Tongue (tissue), 2 donors: ENCODE measurements around the gene GNA12. TPM values are rescaled to one million over a fixed set of nuclear protein-coding genes. Genes with fewer than 3 reads are reported as not detected.

Experiments used
- DNase-seq: peaks from one replicate; pipeline ENCODE4 v3.0.0-alpha.2; 2015
- total RNA-seq: library from RNA; depleted of rRNA; stranded (reverse); fragments of >200 nt; gene quantifications from one replicate; pipeline ENCODE4 v1.2.3, GENCODE V29; 2014

The GNA12 gene
- total RNA-seq, 1 donor from 2014 or later: 20.3 TPM

DNA sequence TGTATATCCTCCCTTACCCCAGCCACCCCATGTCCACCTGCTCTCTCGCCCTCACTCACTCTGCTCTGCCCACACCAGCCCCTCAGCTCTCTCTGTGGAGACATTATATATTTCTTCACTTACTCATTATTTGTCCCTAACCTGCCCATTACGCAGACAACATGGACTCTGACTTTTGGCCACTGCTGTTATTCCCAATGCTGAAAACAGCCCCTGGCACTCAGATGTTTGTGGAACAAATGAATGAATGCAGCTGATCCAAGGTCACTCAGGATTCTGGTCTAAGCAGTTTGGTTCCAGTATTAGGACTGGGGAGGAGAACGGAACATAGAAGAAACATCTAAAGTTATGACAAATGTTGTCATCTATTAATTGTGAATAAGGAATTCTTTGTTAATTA lies 26.7 kb downstream of the GNA12 start:
- DNase-seq: no peak

- no peak for DNase-seq
Measured at GRCh38 chr7:2815875-2816245, 28.2 kb downstream of the GNA12 start.

GRCh38 chr7:2814946-2815874 lies 28.9 kb downstream of the GNA12 start:
- DNase-seq: no peak

GRCh38 chr7:2814186-2814945 lies 29.7 kb downstream of the GNA12 start:
- DNase-seq: no peak

GRCh38 chr7:2813350-2814185 lies 30.5 kb downstream of the GNA12 start:
- DNase-seq: no peak

DNA sequence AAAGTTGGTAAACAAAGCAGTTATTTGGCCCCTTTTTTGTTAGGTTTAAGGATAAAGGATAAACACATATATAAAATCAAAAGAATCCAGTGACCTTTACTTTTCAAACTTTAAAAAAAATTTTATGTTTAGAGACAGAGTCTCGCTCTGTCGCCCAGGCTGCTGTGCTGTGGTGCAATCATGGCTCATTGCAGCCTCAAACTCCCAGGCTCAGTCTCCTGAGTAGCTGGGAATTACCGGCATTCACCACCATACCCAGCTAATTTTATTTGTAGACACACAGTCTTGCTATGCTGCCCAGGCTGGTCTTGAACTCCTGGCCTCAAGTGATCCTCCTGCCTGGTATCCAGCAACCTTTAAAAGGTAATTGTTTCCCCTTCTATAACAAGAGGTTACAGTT lies 31.3 kb downstream of the GNA12 start:
- no peak for DNase-seq

GRCh38 chr7:2812114-2812487 lies 32.0 kb downstream of the GNA12 start:
- DNase-seq: no peak

GRCh38 chr7:2811476-2812113 lies 32.5 kb downstream of the GNA12 start:
- no peak for DNase-seq

DNA sequence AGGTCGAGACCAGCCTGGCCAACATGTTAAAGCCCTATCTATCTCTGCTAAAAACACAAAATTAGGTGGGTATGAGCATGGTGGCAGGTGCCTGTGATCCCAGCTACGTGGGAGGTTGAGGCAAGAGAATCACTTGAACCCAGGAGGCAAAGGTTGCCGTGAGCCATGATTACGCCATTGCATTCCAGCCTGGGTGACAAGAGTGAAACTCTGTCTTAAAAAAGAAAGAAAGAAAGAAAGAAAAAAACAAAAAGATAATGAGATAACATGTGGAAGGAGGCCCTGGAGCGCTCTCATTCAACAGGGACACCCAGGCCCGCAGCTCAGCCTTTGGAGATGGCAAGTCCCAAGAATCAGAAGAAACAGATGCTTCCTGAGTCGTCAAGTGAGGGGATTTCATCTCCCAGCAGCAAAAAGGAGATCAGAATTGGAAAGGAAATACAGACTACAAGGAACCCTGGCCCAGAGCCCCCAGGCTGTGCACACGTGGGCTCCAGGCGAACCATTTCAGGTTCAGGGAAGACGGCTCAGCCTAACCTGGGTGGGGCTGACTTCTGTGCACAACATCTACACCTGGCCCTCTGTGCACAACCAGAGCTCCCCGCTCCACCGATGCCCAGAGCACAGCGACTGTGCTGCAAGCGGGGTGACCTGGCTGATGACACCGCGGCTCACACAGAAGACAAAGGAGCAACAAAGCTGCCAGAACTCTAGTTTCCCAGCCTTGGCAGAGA lies 33.3 kb downstream of the GNA12 start:
- no peak for DNase-seq

DNA sequence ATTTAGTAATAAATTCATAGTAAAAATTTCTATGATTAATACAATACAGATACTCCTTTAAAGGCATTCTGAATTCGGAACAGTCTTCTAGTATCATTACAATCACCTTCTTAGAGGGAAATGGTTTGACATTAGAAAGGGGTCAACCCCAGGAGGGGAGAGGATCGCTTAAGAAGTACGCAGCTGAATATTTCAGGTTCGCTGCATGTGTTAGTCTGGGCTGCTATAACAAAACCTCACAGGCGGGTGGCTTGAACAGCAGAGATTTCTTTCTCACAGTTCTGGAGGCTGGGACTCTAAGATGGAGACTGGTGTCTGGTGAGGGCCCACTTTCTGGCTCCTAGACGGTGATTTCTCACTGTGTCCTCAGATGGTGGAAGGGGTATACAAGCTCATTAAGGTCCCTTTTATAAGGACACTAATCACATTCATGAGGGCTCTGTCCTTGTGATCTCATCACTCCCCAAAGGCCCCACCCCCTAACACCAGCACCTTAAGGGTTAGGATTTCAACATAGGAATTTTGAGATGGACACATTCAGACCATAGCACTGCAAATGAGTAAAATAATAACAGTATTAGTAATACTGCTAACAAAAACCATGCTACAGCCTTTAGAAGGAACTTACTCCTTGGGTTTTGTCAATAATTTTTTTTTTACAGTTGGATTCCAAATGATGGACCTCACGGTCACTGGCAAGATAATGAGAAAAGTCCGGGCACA lies 34.0 kb downstream of the GNA12 start:
- no peak for DNase-seq

DNA sequence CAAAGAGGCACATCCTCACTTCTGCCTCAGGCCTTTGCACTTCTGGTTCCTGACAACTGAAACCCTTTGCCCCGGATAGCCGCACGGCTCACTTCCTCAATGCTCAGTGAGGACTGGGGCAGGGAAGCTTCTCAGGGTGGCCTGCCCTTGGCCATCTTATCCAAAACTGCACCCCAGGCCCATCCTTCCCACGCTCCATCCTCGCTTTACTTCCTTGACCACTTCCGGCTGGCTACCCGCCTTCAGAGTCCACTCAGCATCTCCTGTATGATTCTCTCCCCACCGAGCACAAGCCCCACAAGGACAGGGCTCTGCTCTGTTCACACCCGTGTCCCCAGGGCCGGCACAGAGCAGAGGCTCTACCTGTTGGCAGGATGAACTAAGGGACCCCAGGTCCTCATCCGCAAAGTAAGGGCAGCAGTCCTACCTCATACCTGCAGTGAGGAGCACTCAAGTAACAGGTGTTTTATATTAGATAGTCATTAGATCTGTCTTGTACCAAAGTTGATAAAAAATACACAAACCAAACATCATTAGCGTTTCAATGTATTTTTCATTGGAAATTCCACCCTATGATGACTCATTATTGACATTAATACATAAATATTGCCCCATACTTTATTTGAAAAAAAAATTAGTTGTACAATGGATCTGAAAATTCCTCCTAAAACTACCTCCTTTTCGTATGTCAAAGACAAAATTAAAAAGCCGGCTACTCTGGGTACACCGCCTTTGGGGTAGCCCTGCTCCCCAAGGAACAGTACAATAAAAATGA lies 35.0 kb downstream of the GNA12 start:
- no peak for DNase-seq

DNA sequence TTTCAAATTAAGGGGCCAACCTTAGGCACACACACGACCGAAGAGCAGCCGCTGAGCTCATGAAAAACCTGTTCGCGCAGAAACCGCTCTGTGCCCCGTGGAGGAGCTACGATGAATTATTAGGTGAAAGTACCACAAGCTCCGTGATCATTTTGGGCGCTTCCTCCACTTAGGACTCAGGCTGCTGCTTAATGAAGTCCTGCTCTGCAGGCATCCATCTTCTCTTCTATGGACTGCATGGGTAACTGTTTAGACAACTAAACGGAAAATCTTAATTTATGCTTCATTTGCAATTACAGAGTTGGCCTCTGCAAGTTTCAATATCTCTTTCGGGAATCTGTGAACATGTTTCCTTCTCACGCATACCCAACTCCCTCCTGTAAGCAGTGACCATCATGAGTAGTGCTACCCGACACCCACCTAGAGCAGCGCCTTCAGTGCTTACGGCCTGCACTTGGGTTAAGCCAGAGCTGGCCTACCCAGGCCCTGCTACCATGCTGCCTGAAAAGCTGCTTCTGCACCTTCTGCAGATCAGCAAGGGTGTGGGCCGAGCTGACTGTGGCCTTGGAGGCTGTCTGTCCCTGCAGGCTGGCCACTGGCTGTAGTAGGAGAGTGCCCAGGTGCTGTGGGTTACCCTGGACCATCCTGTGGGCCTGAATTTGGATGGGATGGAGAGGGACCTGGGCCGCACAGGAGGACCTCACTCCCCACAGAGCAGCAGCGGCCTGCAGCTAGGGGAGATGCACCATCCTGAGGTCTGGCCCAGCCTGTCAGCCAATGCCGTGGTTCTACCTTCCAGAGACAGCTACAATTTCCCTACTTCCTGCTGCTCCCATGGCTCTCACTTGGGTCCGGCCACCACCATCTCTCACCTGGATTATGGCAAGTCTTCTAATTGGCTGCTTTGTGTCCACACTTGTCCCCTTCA lies 36.0 kb downstream of the GNA12 start:
- no peak for DNase-seq

DNA sequence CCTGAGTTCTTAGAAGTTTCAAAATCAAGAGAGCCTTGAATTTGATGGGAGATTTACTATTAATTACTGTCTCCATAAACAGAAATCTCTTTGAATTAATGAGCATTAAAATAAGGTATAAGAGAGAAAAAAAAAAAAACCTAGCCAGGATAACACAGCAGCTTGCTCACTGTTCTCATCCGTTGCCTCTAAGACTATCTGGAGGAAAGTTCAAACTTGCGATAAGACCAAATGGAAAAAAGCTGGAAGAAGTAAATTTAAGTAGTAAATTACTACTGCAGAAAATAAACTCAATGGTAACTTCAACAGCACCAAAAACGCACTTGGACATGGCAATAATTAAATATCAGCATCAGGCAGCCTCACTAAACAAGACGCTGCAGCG lies 36.7 kb downstream of the GNA12 start:
- DNase-seq: no peak

GRCh38 chr7:2806571-2806970 lies 37.5 kb downstream of the GNA12 start:
- no peak for DNase-seq

DNA sequence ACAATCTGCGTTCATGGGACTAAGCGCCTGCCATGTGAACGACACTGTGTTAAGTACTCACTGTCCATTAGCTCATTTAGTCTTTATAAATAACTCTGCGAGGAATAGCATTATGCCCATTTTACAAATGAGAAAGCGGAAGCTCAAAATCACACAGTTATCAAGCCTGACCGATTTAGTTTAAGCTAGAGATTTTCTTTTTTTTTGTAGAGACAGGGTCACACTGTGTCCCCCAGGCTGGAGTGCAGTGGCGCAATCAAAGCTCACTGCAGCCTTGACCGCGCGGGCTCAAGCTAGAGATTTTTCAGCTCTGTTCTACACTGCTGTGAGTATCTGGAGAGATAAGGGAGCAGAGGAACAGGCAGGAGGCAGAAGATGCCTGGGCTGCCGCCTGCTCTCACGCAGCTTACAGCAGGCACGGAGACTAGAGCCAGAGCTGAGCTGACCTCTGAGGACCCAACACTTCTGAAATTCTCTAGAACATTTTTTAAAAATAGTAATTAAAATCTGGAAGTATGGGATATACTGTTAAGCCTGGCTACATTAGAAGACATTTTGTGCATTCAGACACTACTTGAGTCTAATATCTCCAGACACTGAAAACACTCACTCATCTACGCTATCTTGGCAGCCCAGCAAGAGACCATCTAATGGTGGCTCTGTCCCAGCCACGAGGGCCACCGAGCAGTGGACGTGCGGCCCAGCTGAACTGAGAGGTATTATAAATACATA lies 38.7 kb downstream of the GNA12 start:
- DNase-seq: no peak

- no peak for DNase-seq
Measured at GRCh38 chr7:2804227-2804763, 39.8 kb downstream of the GNA12 start.

DNA sequence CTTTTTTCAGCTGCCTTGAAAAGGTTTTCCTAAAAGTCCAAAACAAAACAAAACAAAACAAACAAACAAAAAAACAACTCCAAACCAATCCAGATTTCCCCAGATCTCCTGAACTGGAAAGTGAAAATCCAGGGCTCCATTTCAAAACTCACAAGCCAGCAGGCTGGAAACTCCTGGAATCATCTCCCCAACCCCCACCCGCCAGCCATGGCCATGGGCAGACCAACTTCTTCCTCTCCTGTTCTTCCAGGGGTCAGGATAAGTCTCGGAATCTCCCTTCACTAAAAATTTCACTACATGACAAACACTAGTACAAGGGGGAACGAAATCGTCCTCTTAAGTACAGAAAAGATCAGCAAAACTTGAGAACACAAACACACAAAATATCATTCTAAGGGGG lies 40.4 kb downstream of the GNA12 start:
- no peak for DNase-seq

GRCh38 chr7:2803342-2803692 lies 40.8 kb downstream of the GNA12 start:
- no peak for DNase-seq
